ENCODE measurements around the gene REXO5.

Gene REXO5

DNA sequence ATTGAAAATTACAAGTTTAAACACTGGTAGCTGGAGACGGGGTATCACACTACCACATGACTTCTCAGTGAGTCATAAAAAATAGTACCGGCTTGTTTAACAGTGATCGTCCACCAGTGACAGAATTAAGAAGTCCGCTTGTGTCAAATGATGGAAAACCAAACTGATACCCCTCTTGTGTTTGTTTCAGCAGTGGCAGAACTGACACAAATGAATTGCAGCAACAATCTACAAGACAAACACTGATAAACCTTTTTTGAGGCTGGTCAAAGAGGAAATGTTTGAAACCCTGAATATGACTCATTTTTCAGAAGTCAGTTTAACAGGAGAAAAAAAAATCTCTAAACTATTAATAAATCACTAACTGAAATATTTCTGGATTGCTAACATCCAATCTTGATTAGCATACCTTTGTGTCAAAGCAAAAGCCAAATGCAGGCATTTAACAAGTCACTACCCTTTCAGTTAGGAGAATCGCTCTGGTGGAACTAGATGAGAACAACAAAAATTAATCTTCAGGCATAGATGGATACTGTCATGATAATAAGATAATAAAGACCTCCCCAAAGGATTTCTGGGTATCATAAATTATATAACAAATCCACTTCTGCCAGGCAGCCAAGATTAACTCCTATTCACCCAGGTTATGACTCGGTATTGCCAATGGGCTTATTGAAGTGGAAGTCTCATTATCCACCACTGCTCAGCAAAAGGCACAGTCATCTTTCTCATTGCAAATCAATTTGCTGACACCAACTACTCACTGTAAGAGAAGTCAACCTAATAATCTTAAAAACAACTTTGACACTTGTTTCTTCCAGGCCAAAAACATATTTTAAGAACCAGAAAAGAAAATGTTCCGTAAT lies 73.1 kb downstream of the REXO5 start:
- H3K4me3 ChIP-seq (ENCODE audit: low read length): peak overlapping the region; percentile 30
- no peak for DNase-seq (ENCODE audit: low read depth)
- TF ChIP-seq, protein P1, sequence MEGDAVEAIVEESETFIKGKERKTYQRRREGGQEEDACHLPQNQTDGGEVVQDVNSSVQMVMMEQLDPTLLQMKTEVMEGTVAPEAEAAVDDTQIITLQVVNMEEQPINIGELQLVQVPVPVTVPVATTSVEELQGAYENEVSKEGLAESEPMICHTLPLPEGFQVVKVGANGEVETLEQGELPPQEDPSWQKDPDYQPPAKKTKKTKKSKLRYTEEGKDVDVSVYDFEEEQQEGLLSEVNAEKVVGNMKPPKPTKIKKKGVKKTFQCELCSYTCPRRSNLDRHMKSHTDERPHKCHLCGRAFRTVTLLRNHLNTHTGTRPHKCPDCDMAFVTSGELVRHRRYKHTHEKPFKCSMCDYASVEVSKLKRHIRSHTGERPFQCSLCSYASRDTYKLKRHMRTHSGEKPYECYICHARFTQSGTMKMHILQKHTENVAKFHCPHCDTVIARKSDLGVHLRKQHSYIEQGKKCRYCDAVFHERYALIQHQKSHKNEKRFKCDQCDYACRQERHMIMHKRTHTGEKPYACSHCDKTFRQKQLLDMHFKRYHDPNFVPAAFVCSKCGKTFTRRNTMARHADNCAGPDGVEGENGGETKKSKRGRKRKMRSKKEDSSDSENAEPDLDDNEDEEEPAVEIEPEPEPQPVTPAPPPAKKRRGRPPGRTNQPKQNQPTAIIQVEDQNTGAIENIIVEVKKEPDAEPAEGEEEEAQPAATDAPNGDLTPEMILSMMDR (conservative IDR thresholded peaks at IDR 0.05; ENCODE audit: low read depth, low read length): no peak

DNA sequence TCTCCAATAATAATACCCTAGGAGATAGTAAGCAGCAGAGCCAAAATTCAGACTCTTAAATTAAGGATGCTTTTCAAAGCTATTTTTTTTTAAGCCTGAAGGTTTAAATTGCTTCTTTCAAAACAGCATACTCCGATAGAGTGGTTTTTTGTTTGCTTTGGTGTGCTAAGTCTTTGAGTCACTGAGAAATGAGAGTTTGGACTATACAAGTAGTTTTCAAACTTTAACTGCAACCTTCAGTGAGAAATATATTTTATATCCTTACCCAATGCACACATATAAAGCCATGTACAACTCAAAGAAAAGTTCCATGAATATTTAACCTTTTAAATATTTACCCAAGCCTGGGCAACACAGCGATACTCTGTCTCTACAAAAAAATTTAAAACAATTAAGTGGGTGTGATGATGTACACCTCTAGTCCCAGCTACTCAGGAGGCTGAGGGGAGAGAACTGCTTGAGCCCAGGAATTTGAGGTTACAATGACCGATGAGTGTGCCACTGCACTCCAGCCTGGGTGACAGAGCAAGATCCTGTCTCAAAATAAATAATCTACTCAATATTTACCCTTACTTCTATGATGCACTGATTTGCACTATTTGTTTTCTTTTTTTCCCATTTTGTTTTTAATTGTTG lies 74.7 kb downstream of the REXO5 start:
- DNase-seq (ENCODE audit: low read depth): no peak
- H3K4me3 ChIP-seq (ENCODE audit: low read length): no peak overlapping the region
- TF ChIP-seq, protein P1 (conservative IDR thresholded peaks at IDR 0.05; ENCODE audit: low read depth, low read length): no peak

DNA sequence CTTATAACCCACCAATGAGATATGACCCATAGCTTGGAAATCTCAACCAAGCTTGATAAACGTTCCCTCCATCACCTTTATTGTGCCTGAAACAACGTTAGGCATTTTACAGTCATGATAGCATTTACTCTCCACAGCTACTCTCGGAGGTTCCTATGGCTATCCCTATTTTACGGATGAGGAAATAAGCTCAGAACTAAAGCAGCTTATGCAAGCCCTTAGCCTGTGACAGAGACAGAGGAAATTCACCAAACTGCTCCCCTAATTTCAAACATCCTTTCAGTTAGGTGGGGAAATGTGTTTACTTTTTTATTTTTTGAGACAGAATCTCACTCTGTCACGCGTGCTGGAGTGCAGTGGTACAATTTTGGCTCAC lies 75.2 kb downstream of the REXO5 start:
- no peak overlapping the region for H3K4me3 ChIP-seq (ENCODE audit: low read length)
- TF ChIP-seq, protein P1 (conservative IDR thresholded peaks at IDR 0.05; ENCODE audit: low read depth, low read length): no peak

DNA sequence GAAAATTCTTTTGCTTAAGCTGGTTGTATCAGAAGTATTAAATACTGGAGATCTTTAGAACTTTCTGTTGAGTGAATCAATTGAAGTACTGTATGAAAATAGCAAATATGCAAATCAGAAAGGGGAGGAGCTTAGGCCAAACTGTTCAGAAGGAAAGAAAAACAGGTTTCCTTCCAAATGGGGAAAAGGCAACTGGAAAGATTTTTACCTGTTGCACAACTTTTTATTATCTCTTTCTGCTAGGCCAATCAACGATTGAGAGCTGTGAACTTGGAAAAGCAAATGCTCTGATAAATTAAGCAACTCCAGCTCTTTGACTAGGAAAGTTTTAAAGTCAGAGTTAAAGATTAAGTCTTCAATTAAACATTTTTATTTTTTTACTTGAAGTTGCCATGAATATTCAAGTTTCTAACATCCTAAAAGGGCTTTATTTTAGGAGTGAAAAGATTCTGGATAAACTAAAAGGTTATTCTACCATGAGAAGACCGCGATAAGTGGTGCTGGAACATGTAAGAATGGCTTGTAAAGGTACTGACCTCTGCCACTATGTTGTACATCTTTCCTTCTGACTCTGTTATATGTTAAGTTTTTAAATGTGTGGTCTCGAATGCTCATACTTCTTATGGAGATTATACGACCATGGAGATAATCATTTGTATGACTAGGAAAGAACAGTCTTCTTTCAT lies 77.4 kb downstream of the REXO5 start:
- no peak for DNase-seq (ENCODE audit: low read depth)
- no peak overlapping the region for H3K4me3 ChIP-seq (ENCODE audit: low read length)
- TF ChIP-seq, protein P1 (conservative IDR thresholded peaks at IDR 0.05; ENCODE audit: low read depth, low read length): no peak

More for the DNA sequence above, 75.2 kb downstream of the REXO5 start:
- no peak for DNase-seq (ENCODE audit: low read depth)

DNA sequence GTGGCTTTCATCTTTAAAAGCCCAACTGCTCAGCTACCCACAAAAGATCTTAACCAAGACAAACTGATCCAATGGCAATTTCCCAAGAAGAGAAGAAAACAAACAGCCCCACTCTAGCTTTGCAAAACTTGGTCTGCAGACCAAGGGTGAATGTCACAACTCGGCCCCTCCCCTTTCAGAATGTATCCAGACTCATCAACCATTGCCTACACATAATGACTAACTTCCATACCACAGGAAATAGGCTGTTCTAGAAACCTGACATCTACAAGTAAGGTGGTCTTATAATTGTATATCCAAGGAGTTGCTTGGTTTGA lies 77.9 kb downstream of the REXO5 start:
- H3K4me3 ChIP-seq (ENCODE audit: low read length): no peak overlapping the region
- no peak for DNase-seq (ENCODE audit: low read depth)
- TF ChIP-seq, protein P1 (conservative IDR thresholded peaks at IDR 0.05; ENCODE audit: low read depth, low read length): no peak

DNA sequence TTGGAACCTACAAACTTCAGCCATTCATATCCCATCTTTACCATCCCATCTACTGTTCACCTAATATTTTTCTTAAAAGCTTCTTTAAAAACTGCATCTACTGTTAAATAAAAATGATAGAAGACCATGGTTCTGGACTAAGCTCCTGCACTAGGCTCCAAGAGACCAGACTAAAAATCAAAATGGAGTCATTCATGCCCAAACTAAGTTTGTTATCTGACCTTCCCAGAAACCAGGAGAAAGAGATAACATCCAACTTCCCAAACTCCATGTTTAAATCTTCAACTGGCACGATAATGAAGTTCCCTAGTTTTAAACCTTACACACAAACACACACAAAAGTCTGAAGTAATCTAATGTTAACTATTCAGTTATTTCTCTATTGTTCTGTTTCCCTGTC lies 80.0 kb downstream of the REXO5 start:
- no peak for DNase-seq (ENCODE audit: low read depth)
- no peak overlapping the region for H3K4me3 ChIP-seq (ENCODE audit: low read length)
- TF ChIP-seq, protein P1 (conservative IDR thresholded peaks at IDR 0.05; ENCODE audit: low read depth, low read length): no peak

All from retinal pigment epithelial cell (primary cell).